ENCODE results near the gene IGF2BP3.

IGF2BP3 gene

DNA sequence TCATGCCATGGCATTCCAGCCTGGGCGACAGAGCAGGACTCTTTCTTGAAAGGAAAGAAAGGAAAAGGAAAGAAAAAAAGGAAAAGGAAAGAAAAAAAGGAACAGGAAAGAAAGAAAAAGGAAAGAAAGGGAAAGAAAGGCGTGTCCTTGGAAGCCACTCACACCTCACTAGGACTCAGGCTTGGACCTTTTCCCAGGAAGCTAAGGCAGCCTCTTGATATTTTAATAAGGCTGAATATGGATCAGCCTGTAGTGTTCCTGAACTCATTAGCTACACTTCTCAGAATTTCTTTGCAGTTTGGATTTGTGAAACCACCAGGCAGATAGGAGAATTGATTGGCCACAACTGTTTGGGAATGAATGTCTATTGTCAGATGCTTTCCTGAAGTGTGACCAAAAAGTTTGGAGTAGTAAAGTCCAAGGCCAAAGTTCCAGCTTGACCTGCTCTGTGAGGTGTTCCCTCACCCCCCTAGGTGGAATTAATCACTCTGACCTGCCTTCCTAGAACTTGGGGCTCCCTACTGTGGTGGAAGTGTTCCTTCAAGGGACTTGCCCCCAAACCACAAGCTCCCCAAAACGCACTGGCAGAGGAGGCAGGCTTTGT is 178.2 kb downstream of the IGF2BP3 start:
- no peak for DNase-seq

DNA sequence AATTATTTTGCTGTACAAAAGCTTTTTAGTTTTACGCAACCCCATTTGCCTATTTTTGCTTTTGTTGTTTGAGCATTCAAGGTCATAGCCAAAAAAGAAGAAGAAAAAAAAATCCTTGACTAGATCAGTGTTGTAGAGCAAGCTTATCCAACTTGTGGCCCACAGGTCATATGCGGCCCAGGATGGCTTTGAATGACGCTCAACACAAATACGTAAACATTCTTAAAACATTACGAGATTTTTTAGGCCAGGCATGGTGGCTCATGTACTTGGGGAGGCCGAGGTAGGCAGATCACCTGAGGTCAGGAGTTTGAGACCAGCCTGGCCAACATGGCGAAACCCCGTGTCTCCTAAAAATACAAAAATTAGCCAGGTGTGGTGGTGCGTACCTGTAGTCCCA is 179.3 kb downstream of the IGF2BP3 start:
- DNase-seq, result no peak

DNA sequence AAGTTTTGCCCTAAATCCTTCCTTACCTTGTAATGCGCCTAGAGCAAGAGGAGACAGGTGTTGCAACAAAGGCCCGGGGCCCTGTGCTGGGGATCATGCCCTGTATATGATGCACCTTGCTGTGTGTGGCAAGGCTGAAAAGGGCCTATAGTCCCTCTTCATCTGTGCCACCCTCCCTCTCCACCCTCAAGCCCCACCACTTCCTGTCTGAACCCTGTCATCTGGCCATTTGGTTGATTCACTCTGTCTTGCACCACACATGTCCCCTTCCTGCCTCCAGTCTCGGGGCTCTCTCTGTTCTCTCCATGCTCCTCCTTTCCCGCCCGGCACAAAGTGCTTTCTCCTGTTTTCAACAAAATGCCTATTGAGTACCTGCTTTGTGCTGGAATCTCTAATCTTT is 182.7 kb downstream of the IGF2BP3 start:
- no peak for DNase-seq

DNA sequence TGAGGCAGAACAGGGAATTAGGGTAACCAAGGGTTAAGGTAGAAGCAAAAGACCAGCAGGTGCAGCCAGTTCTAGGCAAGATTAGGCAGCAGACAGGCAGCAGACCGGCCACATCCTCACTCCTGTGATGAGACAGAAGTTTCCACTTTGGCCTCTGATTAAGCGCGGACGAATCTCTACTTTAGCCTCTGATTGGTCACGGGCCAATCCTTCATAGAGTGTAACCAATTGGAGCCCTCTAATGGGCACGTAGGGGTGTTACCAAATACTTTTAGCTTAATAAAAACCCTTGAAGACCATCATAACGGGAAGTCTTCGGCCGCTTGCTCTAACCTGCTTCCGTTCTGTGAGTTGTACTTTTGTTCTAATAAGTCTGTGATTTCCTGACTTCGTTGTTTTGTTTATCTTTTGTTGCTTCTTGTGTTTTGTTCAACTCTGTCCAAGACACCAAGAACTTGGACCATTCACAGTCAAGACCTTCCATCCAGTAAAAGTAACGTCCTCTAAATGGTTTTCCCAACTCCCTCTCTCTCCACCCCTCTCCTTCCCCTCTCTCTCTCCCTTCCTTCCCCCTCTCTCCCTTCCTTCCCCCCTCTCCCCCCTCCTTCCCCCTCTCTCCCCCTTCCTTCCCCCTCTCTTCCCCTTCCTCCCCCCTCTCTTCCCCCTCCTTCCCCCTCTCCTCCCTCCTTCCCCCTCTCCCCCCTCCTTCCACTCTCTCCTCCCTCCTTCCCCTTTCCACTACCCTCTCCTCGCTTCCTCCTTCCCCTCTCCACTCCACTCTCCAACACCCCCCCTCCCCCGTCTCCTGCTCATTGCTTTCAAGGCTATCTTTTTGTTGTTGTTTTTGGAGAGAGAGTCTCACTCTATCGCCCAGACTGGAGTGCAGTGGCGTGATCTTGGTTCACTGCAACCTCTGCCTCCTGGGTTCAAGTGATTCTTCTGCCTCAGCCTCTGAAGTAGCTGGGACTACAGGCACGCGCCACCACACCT is 184.3 kb downstream of the IGF2BP3 start:
- DNase-seq, result no peak

DNA sequence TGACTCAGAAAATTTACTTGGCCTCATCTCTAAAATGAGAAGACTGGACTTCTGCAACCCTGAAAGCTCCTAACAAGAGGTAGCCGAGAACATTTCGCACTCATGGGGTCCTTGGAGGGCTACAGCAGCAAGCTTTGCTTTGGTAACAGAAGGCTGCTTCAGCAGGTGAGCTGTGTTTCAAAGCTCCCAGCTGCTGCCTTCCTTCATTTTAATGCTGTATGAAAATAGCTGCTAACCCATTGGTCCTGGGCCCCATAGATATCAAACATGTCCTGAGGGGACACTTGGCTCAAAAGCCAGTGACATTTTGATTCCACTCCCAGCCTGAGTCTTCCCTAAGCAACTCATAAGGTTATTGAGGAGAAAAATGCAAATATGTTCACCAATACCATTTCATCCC is 185.4 kb downstream of the IGF2BP3 start:
- DNase-seq, result no peak

DNA sequence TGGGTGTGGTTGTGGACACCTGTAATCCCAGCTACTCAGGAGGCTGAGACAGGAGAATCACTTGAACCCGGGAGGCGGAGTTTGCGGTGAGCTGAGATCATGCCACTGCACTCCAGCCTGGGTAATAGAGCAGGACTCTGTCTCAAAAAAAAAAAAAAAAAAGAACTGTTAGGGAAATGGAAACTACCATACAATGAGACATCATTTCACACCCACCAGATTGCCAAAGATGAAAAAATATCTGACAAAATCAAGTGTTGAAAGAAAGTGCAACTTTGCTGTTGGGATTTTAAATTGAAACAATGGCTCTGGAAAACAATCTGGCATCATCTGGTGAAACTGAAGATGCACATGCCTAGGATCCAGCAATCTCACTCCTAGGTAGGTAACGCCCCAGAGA is 187.2 kb downstream of the IGF2BP3 start:
- no peak for DNase-seq

DNA sequence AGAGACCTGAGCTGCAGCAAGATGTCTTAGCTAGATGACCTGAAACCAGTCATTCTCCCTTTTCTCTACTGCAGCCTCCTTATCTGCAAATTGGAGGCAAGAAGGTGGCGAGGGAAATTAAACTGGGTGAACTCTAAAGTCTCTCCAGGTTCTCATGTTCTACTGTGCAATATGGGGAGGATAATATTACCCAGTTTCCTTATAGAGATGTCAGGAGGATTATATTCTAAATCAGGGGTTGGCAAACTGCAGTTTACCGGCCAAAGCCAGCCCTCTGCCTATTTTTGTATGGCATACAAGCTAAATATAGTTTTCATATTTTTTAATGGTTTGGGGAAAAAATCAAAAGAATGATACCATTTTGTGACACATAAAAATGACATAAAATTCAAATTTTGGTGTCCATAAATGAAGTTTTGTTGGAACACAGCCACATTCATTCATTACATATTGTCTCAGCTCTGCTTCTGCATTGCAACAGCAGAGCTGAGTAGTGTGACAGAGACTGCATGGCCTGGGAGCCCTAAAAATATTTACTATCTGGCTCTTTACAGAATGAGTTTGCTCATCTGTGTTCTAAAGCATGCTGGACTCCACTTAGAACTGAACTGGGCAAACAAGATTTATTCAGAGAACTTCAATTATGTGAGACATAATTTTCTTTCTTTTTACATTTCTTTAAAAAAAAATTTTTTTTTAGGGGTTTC is 190.3 kb downstream of the IGF2BP3 start:
- DNase-seq, result no peak

DNA sequence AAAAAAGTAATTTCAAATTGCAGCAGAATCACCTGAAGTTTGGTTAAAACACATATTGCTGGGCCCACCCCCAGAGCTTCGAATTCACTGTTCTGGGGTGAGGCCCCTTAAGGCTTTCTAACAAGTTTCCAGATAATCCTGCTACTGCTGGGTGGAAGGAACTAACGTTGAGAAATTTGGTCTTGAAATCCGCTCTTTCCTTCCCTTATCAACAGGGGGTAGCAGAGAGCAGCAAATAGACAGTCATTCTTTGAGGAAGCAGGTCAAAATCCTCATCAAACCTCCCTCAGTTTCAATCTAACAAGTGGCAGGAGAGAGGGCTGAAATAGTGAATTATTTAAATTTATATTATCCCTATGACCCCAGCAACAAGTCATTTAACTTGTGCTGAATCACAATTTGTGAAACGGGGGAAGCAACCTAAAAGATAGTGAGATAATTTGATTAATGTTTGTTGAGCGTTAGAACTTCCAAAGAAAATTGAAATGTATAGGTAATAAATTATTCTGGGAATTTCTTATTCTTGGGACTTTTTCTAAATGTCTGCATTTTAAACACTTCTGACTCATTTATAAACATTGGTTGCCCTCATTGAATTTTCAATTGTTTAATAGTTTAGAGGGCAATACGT is 192.8 kb downstream of the IGF2BP3 start:
- peak; percentile 72 for DNase-seq

DNA sequence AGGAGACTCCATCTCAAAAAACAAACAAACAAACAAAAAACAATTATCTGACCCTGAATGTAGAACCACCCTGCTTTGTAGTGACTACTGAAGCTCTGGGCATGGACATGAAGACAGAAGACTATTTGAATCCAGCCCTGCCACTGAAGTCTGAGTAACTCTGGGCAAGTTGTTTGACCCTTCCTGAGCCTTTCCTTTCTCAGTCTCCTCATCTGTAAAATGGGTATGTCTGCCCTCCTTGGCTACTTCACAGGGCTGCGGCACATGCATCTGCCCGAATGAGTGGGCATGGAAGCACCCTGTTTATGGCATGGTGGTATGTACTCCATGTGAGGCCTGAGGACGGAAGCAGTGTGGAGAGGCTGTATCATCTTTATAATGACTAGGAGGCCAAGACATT is 193.3 kb downstream of the IGF2BP3 start:
- no peak for DNase-seq

DNA sequence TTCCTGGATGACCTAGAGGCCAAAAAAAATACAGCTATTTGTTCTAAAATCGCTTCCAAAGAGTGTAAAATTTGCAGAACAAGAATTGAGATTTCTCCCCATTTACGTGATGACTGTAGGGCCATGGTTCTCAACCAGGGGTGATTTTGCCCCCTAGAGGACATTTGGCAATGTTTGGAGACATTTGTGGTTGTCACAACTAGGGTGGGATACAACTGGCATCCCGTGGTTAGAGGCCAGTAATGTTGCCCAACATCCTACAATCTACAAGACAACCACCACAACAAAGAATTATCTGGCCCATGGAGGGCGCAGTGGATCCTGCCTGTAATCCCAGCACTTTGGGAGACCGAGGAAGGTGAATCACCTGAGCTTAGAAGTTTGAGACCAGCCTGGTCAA is 193.9 kb downstream of the IGF2BP3 start:
- DNase-seq, result no peak

DNA sequence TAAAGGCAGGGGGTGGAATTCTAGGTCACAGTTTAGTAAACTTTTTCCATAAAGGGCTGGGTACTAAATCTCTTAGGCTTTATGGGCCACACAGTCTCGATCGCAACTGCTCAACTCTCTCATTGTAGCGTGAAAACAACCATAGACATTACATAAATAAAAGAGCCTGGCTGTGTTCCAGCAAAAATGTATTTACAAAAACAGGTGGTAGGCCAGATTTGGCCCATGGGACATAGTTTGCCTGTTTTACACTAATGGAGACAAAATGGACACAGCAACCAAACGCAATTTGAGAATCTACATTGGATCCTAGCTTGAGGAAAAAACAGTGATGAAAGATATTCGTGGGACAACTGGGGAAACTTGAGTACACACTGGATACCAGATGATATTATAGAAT is 194.4 kb downstream of the IGF2BP3 start:
- no peak for DNase-seq

DNA sequence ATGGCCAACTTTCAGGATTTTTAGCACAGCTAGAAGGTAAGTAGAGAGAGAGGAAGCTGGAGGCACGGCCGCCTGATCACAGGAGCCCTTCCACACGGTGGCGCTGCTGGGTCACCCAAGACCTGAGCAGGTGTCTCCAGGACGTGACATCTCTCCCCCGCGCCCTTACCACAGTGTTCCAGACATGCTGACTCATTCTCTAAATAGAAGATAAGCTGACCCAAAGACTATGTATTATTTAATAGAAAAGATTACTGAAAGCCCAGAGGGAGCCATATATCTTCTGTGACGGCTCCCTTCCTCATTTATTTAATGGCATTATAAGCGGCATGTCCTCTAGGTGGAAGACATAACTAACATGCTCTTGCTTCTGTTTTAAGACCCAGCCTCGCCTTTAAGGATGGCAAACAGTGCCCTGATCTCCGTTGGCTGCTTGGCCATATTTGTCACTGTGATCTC is 197.1 kb downstream of the IGF2BP3 start:
- peak; percentile 98 for DNase-seq

DNA sequence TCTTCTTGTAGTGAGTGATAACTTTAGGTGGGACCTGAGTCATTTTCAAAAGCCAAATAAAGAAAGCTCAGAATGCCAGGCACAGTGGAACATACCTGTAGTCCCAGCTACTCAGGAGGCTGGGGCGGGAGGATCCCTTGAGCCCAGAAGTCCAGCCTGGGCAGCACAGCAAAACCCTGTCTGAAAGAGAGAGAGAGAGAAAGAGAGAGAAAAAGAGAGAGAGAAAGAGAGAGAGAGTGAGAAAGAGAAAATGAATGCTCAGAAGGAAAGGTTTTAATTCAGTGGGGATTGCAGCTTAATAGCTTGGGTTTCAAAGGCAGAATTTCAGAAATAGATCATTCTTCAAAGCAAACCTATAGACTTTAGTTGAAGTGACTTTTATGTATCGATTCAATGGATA is 198.0 kb downstream of the IGF2BP3 start:
- DNase-seq, result no peak

DNA sequence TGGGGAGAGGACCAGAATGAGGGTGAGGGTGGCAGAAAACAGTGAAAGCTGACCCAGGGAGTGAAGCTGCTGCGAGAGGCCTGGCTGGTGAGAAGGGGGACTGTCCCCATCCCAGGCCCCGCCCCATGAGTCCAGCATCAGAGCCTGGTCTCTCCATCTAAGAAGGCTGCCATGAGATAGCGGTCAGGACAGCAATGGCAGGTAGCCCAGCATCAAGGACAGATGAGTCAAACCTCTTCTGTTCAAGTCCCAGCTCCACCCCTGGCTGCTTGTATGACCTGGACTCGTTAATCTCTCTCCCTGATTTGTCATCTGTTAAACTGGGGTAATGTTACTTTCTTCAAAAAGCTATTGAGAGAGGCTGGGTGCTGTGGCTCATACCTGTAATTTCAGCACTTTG is 201.5 kb downstream of the IGF2BP3 start:
- no peak for DNase-seq

DNA sequence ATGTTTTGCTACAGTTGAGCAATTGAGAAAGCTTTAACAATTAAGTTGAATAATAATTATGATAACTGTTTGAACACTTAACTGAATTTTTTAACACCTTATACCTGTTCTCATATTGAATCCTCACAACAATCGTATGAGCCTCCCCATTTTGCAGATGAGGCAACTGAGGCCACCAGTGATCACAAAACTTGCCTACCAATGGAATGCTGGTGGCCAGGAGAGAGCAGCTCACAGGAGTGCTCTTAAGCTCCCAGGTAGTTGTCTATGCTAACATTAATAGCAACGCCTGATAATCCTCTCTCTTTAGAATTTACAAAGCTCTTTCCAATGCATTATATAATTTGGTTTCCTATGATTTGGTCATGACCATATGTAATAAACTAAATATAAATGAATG is 202.1 kb downstream of the IGF2BP3 start:
- no peak for DNase-seq

DNA sequence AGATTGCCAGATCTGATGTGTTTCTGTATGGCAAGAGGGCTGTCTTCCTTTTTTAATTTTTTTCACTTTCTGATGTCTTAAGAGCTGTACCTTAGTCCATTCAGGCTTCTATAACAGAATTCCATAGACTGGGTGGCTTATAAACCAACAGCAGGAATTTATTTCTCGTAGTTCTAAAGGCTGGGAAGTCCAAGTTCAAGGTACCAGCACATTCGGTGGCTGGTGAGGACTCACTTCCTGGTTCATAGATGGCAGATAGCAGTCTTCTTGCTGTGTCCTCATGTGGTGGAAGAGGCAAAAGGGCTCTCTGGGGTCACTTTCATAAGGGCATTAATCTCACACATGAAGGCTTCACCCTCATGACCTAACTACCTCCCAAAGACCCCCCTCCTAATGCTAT is 202.9 kb downstream of the IGF2BP3 start:
- no peak for DNase-seq

DNA sequence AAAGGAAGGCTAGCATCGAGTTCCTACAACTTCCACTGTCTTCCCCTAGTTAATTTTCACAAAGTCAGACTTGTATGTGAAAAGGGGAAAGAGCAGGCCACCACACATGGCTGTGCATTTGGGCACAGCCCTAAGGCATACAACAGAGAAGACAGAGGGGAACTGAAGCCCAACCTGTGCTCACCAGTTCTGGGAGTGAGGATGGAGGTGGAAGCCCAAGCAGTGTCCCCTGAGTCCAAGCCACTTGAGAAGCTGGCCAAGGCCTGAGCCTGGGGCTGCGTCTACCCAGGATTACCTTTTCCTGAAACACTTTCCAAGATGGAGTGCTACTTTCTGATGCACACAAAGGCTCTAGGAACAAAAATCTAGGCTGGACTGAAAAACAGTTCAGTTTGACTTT is 203.4 kb downstream of the IGF2BP3 start:
- no peak for DNase-seq

DNA sequence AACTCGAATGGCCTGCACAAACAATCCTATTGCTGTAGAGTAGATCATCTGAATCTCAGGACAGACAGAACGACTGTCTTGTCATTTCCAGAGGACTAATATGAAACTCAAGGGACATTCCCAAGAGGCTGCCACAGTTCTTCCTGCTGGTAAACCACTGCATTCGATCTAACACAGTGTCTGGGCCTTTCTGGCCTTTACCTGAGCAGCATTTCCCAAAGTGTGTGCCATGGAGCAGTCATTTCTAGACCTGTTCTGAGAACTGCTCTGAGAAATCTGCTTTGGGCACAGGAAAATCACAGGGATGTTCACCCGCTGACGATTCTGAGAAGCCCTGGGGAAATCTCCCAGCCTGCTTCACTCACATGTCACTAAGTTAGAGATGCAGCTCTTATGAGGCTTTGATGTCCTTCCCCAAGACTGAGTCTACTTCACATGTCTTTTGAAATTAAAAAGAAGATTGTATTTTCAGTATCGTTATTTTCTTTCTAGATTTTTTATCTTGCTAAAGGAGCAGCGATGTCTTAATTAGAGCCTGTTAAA is 205.3 kb downstream of the IGF2BP3 start:
- DNase-seq, result no peak

DNA sequence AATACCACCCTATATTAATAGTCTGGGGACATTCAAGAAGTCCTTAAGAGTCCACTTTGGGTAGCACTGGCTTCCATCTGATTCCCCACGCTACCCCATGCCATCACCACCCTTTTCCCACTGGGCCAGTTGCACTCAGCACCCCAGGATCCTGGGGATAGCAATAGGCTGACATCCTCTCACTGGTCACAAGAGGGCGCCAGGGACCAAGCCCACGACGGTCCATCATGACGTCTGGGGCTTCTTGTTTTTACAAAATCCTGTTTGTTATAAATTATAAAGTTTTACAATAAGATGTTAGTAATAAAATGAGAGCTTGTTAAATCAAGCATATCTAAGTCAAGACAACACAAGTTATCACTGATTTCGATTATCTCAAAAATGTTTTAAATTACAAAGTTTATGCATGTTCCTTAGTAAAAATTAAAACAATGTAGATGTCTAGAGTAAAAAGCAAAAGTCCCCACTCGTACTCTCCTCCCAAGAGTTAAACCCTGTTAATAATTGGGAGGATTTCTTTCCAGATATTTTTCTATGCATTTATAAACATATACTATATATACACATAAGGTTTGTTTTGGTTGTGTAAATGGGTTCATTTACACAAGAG is 208.3 kb downstream of the IGF2BP3 start:
- peak; percentile 51 for DNase-seq

DNA sequence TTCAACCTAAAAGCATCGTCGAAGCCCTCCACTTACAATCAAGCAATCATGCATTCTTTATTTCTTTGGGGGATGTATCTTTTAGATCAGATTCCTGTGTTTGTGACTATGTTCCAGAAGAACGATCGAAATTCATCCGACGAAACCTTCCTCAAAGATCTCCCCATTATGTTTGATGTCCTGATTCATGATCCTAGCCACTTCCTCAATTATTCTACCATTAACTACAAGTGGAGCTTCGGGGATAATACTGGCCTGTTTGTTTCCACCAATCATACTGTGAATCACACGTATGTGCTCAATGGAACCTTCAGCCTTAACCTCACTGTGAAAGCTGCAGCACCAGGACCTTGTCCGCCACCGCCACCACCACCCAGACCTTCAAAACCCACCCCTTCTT is 209.9 kb downstream of the IGF2BP3 start:
- DNase-seq, result no peak

Measured in SHP77 treated with DMSO at 0.1 percent for 48 hours (cell line).